ENCODE data around the gene MS4A18. TPM values are rescaled to one million over a fixed set of nuclear protein-coding genes. Genes with fewer than 3 reads are reported as not detected.

Gene MS4A18
- total RNA-seq, 4 donors from 2014 or later, result not detected

- DNase-seq (ENCODE audit: low spot score in 2 of 2), result no peak
- WGBS, 2 donors, result 74 to 83% methylated on average over 9 to 11 of the region's 11 CpGs
Measured at GRCh38 chr11:60769811-60770210, 45.3 kb downstream of the MS4A18 start.

DNA sequence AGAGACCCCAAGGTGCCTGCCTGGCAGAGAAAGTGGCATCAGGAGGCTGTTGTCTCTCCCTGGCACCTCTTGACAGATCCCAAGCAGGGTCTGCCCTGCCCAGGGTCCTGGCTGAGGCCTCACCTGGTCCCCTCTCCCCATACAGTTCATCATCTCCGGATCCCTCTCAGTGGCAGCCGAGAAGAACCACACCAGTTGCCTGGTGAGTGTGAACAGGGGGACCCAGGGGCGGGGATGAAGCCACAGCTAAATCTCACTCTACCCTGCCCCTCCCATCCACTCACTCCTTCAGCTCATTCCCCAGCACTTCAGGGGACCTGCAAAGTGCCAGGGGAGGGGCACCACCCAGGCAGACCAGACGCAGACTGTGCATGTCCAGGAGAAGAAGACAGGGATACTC lies 46.6 kb downstream of the MS4A18 start:
- WGBS, 2 donors, result 86 to 87% methylated on average over 4 of the region's 4 CpGs
- DNase-seq (ENCODE audit: low spot score in 2 of 2), result no peak

More at GRCh38 chr11:60769811-60770210, 45.3 kb downstream of the MS4A18 start:
- no peak for TF ChIP-seq POLR2A (IDR thresholded peaks at IDR 0.05)
- TF ChIP-seq, protein P1, sequence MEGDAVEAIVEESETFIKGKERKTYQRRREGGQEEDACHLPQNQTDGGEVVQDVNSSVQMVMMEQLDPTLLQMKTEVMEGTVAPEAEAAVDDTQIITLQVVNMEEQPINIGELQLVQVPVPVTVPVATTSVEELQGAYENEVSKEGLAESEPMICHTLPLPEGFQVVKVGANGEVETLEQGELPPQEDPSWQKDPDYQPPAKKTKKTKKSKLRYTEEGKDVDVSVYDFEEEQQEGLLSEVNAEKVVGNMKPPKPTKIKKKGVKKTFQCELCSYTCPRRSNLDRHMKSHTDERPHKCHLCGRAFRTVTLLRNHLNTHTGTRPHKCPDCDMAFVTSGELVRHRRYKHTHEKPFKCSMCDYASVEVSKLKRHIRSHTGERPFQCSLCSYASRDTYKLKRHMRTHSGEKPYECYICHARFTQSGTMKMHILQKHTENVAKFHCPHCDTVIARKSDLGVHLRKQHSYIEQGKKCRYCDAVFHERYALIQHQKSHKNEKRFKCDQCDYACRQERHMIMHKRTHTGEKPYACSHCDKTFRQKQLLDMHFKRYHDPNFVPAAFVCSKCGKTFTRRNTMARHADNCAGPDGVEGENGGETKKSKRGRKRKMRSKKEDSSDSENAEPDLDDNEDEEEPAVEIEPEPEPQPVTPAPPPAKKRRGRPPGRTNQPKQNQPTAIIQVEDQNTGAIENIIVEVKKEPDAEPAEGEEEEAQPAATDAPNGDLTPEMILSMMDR (IDR thresholded peaks at IDR 0.05), result no peak
- no peak overlapping the region for H3K4me3 ChIP-seq (ENCODE audit: low read depth, poor library complexity, severe bottlenecking)
- intact Hi-C loops (cut with DNase I; ENCODE audit: low total_unique reads), result no loop called here

DNA sequence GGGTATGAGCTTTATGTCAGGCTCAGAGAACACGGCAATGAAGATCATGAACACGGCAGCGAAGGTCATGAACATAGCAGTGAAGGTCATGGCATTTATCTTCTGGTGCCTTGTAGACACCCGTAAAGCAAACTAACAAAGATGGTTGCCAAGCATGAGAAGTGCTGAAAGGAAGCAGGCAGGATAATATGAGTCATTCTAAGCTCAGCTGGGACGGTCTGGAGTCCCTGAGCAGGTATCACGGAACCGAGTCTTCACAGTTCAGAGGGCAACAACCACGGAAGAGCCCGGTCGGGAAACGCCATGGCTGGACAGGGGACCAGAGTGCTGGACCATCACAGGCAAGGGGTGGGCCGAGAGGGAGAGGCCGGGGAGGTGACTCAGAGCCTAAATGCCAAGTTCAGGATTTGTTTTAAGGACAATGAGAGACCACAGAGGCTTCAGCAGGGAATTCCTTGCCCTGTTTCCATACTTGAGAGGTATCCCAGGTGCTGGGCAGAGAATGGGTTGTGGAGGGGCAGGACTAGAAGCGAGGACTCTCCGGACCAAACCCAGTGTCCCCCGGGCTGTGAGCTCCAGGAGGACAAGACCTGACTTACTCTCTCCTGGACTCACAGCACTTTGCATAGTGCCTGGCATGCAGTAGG lies 47.5 kb downstream of the MS4A18 start:
- DNase-seq (ENCODE audit: low spot score in 2 of 2), result no peak
- no peak for TF ChIP-seq POLR2A (IDR thresholded peaks at IDR 0.05)
- TF ChIP-seq, protein P1 (IDR thresholded peaks at IDR 0.05), result no peak
- no peak overlapping the region for H3K4me3 ChIP-seq (ENCODE audit: low read depth, poor library complexity, severe bottlenecking)
- 76 to 82% methylated on average over 16 of the region's 16 CpGs for WGBS, 2 donors
- intact Hi-C loops (cut with DNase I; ENCODE audit: low total_unique reads), result no loop called here

More for the DNA sequence above, 46.6 kb downstream of the MS4A18 start:
- no peak overlapping the region for H3K4me3 ChIP-seq (ENCODE audit: low read depth, poor library complexity, severe bottlenecking)
- intact Hi-C loops (cut with DNase I; ENCODE audit: low total_unique reads), result no loop called here
- TF ChIP-seq POLR2A (IDR thresholded peaks at IDR 0.05), result no peak
- TF ChIP-seq, protein P1 (IDR thresholded peaks at IDR 0.05), result no peak

DNA sequence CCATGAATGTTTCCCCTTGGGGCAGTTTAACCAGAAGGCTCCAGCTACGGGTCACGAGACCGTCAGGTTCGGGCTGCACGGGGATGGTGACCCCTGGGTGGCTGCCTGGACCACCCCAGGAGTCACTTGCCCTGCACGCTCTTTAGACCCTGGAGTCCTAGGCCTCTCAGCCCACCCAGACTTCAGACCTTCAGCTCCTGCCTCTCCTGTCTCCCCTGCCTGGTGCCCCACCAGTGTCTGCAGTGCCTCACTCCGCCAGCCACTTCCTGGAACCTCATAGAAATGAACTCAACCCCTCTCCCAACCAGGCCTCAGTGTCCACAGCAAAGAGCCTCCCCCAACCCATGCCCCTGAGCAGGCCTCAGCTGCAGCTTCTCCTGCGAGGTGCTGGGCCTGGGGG lies 48.1 kb downstream of the MS4A18 start:
- intact Hi-C loops (cut with DNase I; ENCODE audit: low total_unique reads), result no loop called here
- no peak for DNase-seq (ENCODE audit: low spot score in 2 of 2)

DNA sequence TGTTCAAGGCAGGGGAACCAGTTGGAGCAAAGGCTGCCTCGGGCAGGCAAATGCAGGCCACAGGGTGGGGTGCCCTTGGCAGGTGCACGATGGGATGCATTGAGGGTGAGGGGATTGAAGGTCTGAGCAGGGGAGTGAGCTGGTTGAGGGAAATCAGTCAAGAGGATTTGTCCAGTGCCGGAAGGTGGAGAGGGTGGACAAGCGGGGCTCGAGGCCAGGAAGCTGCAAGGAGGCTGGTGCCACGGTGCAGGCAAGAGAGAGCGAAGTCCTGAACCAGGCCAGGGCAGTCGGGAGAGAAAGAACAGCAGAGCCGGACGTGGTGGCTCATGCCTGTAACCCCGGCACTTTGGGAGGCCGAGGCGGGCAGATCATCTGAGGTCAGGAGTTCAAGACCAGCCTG lies 50.2 kb downstream of the MS4A18 start:
- intact Hi-C loops (cut with DNase I; ENCODE audit: low total_unique reads), result no loop called here
- 79 to 83% methylated on average over 13 of the region's 13 CpGs for WGBS, 2 donors

More for the DNA sequence above, 48.1 kb downstream of the MS4A18 start:
- WGBS, 2 donors, result 88 to 91% methylated on average over 8 of the region's 8 CpGs
- H3K4me3 ChIP-seq (ENCODE audit: low read depth, poor library complexity, severe bottlenecking), result no peak overlapping the region
- no peak for TF ChIP-seq POLR2A (IDR thresholded peaks at IDR 0.05)
- TF ChIP-seq, protein P1 (IDR thresholded peaks at IDR 0.05), result no peak

More for the DNA sequence above, 50.2 kb downstream of the MS4A18 start:
- no peak for DNase-seq (ENCODE audit: low spot score in 2 of 2)
- no peak overlapping the region for H3K4me3 ChIP-seq (ENCODE audit: low read depth, poor library complexity, severe bottlenecking)
- no peak for TF ChIP-seq POLR2A (IDR thresholded peaks at IDR 0.05)
- TF ChIP-seq, protein P1 (IDR thresholded peaks at IDR 0.05), result no peak

All from lower leg skin (tissue), 4 donors.